Trophoblast cell (in vitro differentiated cells and primary cell): ENCODE measurements around the gene LPP.

Experiments
- DNase-seq, 2 donors: peaks; one replicate each; pipeline ENCODE4 v3.0.0-alpha.2; 2016
- H2AFZ ChIP-seq: 2 replicates; pipeline ENCODE4 v1.6.1; 2013; ENCODE audit warnings: low read length, moderate library complexity, mild to moderate bottlenecking; ENCODE audit not compliant: insufficient read depth, poor library complexity
- H2AK5ac ChIP-seq: 2 replicates; pipeline ENCODE4 v1.6.1; 2013; ENCODE audit warnings: mild to moderate bottlenecking, low read length
- H2BK120ac ChIP-seq: 2 replicates; pipeline ENCODE4 v1.6.1; 2013; ENCODE audit warnings: low read length, mild to moderate bottlenecking, moderate library complexity; ENCODE audit not compliant: insufficient read depth, poor library complexity
- H2BK12ac ChIP-seq: 2 replicates; pipeline ENCODE4 v1.6.1; 2013; ENCODE audit warnings: mild to moderate bottlenecking, low read length, moderate library complexity
- H2BK5ac ChIP-seq: 2 replicates; pipeline ENCODE4 v1.6.1; 2013; ENCODE audit warnings: low read length, low read depth, moderate library complexity, mild to moderate bottlenecking; ENCODE audit not compliant: poor library complexity
- H3K14ac ChIP-seq: 2 replicates; pipeline ENCODE4 v1.6.1; 2013; ENCODE audit warnings: mild to moderate bottlenecking, low read length
- H3K18ac ChIP-seq: 2 replicates; pipeline ENCODE4 v1.6.1; 2013; ENCODE audit warnings: mild to moderate bottlenecking, low read length
- H3K23ac ChIP-seq: 2 replicates; pipeline ENCODE4 v1.6.1; 2013; ENCODE audit warnings: low read length
- H3K27ac ChIP-seq: 2 replicates; pipeline ENCODE4 v1.5.1; 2013; ENCODE audit warnings: low read depth, mild to moderate bottlenecking, inconsistent platforms, low read length, moderate library complexity
- H3K27me3 ChIP-seq: 2 replicates; pipeline ENCODE4 v1.6.1; 2013; ENCODE audit warnings: inconsistent platforms, mild to moderate bottlenecking, low read length, moderate library complexity; ENCODE audit not compliant: insufficient read depth
- H3K36me3 ChIP-seq, 2 experiments: 1 replicate in 1 of 2; 2 replicates in 1 of 2; pipeline ENCODE4 v1.6.1; 2013; ENCODE audit warnings: low read length in 2 of 2, mild to moderate bottlenecking in 2 of 2, moderate library complexity in 1 of 2; ENCODE audit not compliant: insufficient read depth in 2 of 2, control insufficient read depth in 1 of 2
- H3K4ac ChIP-seq: 2 replicates; pipeline ENCODE4 v1.6.1; 2013; ENCODE audit warnings: low read depth, mild to moderate bottlenecking, low read length, moderate library complexity
- H3K4me1 ChIP-seq, 2 experiments: 1 replicate in 1 of 2; 2 replicates in 1 of 2; pipeline ENCODE4 v1.6.1; 2013; ENCODE audit warnings: low read length in 2 of 2, mild to moderate bottlenecking in 2 of 2, moderate library complexity in 1 of 2; ENCODE audit not compliant: insufficient read depth in 2 of 2, control insufficient read depth in 1 of 2
- H3K4me2 ChIP-seq: 2 replicates; pipeline ENCODE4 v1.6.1; 2013; ENCODE audit warnings: inconsistent platforms, mild to moderate bottlenecking, low read length, moderate library complexity
- H3K4me3 ChIP-seq: 2 replicates; pipeline ENCODE4 v1.5.1; 2013; ENCODE audit warnings: mild to moderate bottlenecking, low read depth, low read length, inconsistent platforms
- H3K79me1 ChIP-seq: one replicate; pipeline ENCODE4 v1.6.1; 2013; ENCODE audit warnings: low read length
- H3K79me2 ChIP-seq: 2 replicates; pipeline ENCODE4 v1.6.1; 2013; ENCODE audit warnings: low read length, mild to moderate bottlenecking; ENCODE audit not compliant: control insufficient read depth, insufficient read depth, poor library complexity
- H3K9ac ChIP-seq: 2 replicates; pipeline ENCODE4 v1.6.1; 2013; ENCODE audit warnings: mild to moderate bottlenecking, low read length
- H3K9me3 ChIP-seq: 2 replicates; pipeline ENCODE4 v1.6.1; 2013; ENCODE audit warnings: low read depth, mild to moderate bottlenecking, control low read depth, inconsistent platforms, low read length; ENCODE audit not compliant: insufficient read depth
- H4K12ac ChIP-seq: 2 replicates; pipeline ENCODE4 v1.6.1; 2013; ENCODE audit warnings: low read depth, mild to moderate bottlenecking, low read length, moderate library complexity
- H4K8ac ChIP-seq: 2 replicates; pipeline ENCODE4 v1.6.1; 2013; ENCODE audit warnings: low read depth, mild to moderate bottlenecking, low read length, moderate library complexity
- H4K91ac ChIP-seq: one replicate; pipeline ENCODE4 v1.6.1; 2013; ENCODE audit warnings: low read depth, mild to moderate bottlenecking, low read length, moderate library complexity
- WGBS: extraction: QIAGEN DNeasy Blood & Tissue Kit; methylation state at CpG from one replicate; pipeline ENCODE4 v1.1.7; 2013; ENCODE audit warnings: missing lambda C conversion rate; ENCODE audit not compliant: insufficient read length, insufficient coverage; ENCODE audit errors: extremely low coverage; 5-methylcytosine and 5-hydroxymethylcytosine counted together

Gene LPP

GRCh38 chr3:188662795-188663194, 508.8 kb downstream of the LPP start:
- Histone ChIP-seq H3K18ac (no peak overlapping the region), H3K9ac (no peak overlapping the region), H3K14ac (no peak overlapping the region), H4K12ac (no peak overlapping the region), H2AFZ (no peak overlapping the region), H3K4me1 (no peaks in the 10 kb centered on the region), H2BK120ac (no peak overlapping the region), H3K79me2 (no peaks in the 10 kb centered on the region), H3K23ac (no peak overlapping the region), H3K27ac (no peak overlapping the region), H2BK5ac (no peak overlapping the region), H3K27me3 (no peaks in the 10 kb centered on the region), H2BK12ac (no peak overlapping the region), H3K4ac (no peak overlapping the region), H3K79me1 (no peaks in the 10 kb centered on the region), H3K9me3 (no peaks in the 10 kb centered on the region), H2AK5ac (no peak overlapping the region), H3K4me3 (no peak overlapping the region), H3K4me2 (no peak overlapping the region), H4K8ac (no peak overlapping the region), H3K36me3 (no peaks in the 10 kb centered on the region), H4K91ac (no peak overlapping the region)
- DNase-seq, result no peak
- WGBS, result no CpG with 5 or more reads among the region's 2 CpGs

- no peak overlapping the region for H4K8ac ChIP-seq
- H3K9ac ChIP-seq, result no peak overlapping the region
- no peak overlapping the region for H2AFZ ChIP-seq
- H3K79me1 ChIP-seq, result no peaks in the 10 kb centered on the region
- H3K18ac ChIP-seq, result no peak overlapping the region
- no peak overlapping the region for H4K91ac ChIP-seq
- no peak overlapping the region for H3K14ac ChIP-seq
- no peak overlapping the region for H3K4me3 ChIP-seq
- H2AK5ac ChIP-seq, result no peak overlapping the region
- H3K4ac ChIP-seq, result no peak overlapping the region
- H3K4me2 ChIP-seq, result no peak overlapping the region
- no peak overlapping the region for H2BK5ac ChIP-seq
- no peak overlapping the region for H3K23ac ChIP-seq
- no peak overlapping the region for H3K27ac ChIP-seq
- no peaks in the 10 kb centered on the region for H3K36me3 ChIP-seq
- no peak for DNase-seq
- H3K4me1 ChIP-seq, result no peaks in the 10 kb centered on the region
- H3K9me3 ChIP-seq, result no peaks in the 10 kb centered on the region
- no peaks in the 10 kb centered on the region for H3K27me3 ChIP-seq
- H3K79me2 ChIP-seq, result no peaks in the 10 kb centered on the region
- H4K12ac ChIP-seq, result no peak overlapping the region
- no peak overlapping the region for H2BK12ac ChIP-seq
- no peak overlapping the region for H2BK120ac ChIP-seq
- WGBS, result no CpG with 5 or more reads among the region's 5 CpGs
These were observed 509.9 kb downstream of the LPP start for GRCh38 chr3:188663839-188664238.

DNA sequence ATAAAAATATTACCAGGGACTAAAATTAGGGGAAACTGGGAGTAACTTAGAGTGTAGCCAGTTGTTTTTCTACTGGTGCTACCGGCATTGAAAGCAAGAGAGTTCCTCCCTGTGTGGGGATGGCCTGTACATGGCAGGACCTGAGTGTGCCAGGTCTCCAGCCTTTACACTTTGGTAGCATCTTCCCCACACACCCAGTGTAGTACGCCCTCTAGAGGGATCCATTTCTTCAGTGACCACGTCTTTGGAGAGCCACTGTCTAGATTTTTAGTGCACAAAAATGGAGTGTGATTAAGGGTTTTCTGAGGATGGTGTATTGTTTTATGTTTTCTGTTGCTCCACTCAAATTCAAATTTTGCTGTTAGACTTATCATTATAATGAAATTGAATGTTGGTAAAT, 510.8 kb downstream of the LPP start:
- no peak overlapping the region for H3K18ac ChIP-seq
- no peak overlapping the region for H4K8ac ChIP-seq
- no peak overlapping the region for H3K14ac ChIP-seq
- no peaks in the 10 kb centered on the region for H3K79me1 ChIP-seq
- no peaks in the 10 kb centered on the region for H3K9me3 ChIP-seq
- no peak overlapping the region for H2BK12ac ChIP-seq
- no peaks in the 10 kb centered on the region for H3K4me1 ChIP-seq
- H3K27ac ChIP-seq, result no peak overlapping the region
- no peak overlapping the region for H2AFZ ChIP-seq
- no peak overlapping the region for H2AK5ac ChIP-seq
- H3K27me3 ChIP-seq, result no peaks in the 10 kb centered on the region
- no peaks in the 10 kb centered on the region for H3K79me2 ChIP-seq
- no peak overlapping the region for H3K9ac ChIP-seq
- no peak overlapping the region for H3K4me3 ChIP-seq
- no peak overlapping the region for H4K91ac ChIP-seq
- H2BK5ac ChIP-seq, result no peak overlapping the region
- H2BK120ac ChIP-seq, result no peak overlapping the region
- WGBS, result no CpG with 5 or more reads among the region's 3 CpGs
- H3K4ac ChIP-seq, result no peak overlapping the region
- peak; percentile 13 to 71 for DNase-seq
- H3K23ac ChIP-seq, result no peak overlapping the region
- no peak overlapping the region for H3K4me2 ChIP-seq
- H3K36me3 ChIP-seq, result no peaks in the 10 kb centered on the region
- H4K12ac ChIP-seq, result no peak overlapping the region

- Histone ChIP-seq H3K9me3 (no peaks in the 10 kb centered on the region), H3K14ac (no peak overlapping the region), H3K79me2 (no peaks in the 10 kb centered on the region), H2BK12ac (no peak overlapping the region), H3K9ac (no peak overlapping the region), H3K4me2 (no peak overlapping the region), H3K4ac (no peak overlapping the region), H2AFZ (no peak overlapping the region), H4K12ac (no peak overlapping the region), H3K4me1 (no peaks in the 10 kb centered on the region), H3K79me1 (no peaks in the 10 kb centered on the region), H3K4me3 (no peak overlapping the region), H4K8ac (no peak overlapping the region), H3K27ac (no peak overlapping the region), H3K18ac (no peak overlapping the region), H4K91ac (no peak overlapping the region), H2AK5ac (no peak overlapping the region), H3K23ac (no peak overlapping the region), H3K27me3 (no peaks in the 10 kb centered on the region), H2BK5ac (no peak overlapping the region), H3K36me3 (no peaks in the 10 kb centered on the region), H2BK120ac (no peak overlapping the region)
- DNase-seq, result no peak
- WGBS, result no CpG with 5 or more reads among the region's 2 CpGs
These were observed 514.0 kb downstream of the LPP start for GRCh38 chr3:188667926-188668325.
